Measurements from ENCODE around the gene HBE1.
"Not testable (repeated sequence)": the region's sequence is repeated elsewhere in the genome, so short reads cannot be mapped to it uniquely, and the experiment has no call there.

HBE1 gene

GRCh38 chr11:5269715-5270147, at the start of gene HBE1:
Gene HBE1 (minus strand): TSS chr11:5269945. CDS start chr11:5269890, 55 bp downstream.
- no peak for DNase-seq

DNA sequence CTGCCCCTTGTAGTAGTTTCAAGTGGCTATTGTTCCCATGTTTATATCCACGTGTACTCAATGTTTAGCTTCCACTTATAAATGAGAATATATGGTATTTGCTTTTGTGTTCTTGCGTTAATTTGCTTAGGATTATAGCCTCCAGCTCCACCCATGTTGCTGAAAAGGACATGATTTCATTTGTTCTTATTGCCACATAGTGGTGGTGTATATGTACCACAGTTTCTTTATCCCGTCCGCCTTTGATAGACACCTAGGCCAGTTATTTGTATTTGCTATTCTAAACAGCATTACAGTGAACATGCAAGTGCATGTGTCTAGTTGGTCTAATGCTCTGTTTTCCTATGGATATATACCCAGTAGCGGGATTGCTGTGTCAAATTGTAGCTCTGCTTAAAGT, 47.5 kb upstream of the HBE1 start:
- no peak for DNase-seq

GRCh38 chr11:5313326-5314023, 43.7 kb upstream of the HBE1 start:
- DNase-seq: not testable (repeated sequence)

DNA sequence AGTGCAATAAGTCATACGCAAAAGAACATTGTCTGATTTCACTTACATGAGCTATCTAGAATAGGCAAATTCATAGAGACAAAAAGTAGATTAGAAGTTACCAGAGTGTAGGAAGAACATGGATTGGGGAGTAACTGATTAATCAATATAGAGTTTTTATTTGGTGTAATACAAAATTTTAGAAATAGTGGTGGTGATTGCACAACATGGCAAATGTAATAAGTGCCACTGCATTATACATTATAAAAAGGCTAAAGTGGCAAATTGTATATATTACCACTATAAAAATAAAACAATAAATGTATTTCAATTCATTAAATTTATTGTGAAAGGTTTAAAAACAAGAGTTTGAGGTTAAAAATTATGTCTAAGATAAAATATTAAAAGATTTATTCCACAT, 40.7 kb upstream of the HBE1 start:
- no peak for DNase-seq

DNA sequence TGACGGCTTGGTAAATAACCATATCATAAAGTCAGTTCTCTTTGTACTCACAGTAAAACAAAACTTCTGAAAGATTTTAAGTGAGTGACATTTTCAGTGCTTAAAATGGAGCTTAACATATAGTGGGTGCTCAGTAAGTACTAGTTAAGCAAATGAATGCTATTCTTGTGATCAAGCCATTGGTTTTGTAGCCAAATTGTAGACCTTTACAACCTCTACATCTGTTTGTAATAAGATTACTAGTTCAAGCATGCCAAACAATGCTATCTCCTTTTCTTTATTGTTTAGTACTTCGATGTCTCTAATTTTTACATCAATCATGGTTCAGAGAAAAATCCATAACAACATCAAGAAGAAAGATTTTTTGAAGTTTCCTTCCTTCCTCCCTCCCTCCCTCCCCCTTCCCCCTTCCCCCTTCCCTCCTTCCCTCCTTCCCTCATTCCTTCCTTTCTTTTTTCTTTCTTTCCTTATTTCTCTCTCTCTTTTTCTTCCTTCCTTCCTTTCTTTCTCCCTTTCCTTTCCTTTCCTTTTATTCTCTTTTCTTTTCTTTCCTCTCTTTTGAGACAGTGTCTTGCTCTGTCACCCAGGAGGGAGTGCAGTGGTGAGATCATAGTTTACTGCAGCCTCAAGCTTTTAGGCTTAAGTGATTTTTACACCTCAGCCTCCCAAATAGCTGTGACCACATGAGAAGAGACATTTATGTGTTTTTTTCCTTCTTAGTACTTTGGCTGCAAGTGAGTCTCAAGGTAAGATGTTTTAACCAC, 37.7 kb upstream of the HBE1 start:
- DNase-seq: no peak

GRCh38 chr11:5304046-5304445, 34.3 kb upstream of the HBE1 start:
- no peak for DNase-seq

GRCh38 chr11:5303626-5304025, 33.9 kb upstream of the HBE1 start:
- no peak for DNase-seq

- no peak for DNase-seq
These were observed 32.1 kb upstream of the HBE1 start, which contains the start of gene OR51B4 for GRCh38 chr11:5301846-5302245. Gene OR51B4 (minus strand): TSS chr11:5301946. CDS start chr11:5301946, 0 bp downstream.

DNA sequence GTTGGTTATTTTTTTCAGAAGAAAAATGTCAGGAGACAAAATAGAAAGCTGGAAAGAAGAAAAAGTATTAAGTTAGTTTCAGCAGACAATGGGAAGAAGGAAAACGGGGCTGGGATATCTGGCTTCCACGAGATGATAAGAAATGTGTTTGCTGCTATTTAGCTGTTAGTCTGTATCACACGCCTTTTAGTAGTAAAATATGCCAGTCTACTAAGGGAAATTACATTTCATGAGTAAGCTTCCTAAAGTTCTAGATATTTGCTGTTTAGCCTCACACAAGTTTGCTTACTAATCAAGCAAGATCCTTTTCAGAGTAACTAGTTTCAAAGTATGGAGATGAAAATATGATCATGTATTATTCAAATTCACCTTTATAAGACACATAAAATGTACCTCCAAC, 30.5 kb upstream of the HBE1 start:
- no peak for DNase-seq

- no peak for DNase-seq
These were observed 28.7 kb upstream of the HBE1 start for GRCh38 chr11:5298451-5298850.

- DNase-seq: no peak
These were observed 28.1 kb upstream of the HBE1 start for GRCh38 chr11:5297721-5298323.

DNA sequence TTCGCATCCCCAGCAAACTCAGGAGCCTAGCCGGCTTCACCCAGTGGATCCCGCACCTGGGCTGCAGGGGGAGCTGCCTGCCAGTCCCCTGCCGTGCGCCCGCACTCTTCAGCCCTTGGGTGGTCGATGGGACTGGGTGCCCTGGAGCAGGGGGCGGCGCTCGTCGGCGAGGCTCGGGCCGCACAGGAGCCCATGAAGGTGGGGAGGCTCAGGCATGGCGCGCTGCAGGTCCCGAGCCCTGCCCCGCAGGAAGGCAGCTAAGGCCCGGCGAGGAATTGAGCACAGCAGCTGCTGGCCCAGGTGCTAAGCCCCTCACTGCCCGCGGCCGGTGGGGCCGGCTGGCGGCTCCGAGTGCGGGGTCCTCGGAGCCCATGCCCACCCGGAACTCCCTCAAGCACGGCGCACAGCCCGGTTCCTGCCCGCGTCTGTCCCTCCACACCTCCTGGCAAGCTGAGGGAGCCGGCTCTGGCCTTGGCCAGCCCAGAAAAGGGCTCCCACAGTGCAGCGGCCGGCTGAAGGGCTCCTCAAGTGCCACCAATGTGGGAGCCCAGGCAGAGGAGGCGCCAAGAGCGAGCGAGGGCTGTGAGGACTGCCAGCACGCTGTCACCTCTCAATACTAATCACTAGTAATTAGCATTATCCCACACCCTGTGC, 24.7 kb upstream of the HBE1 start:
- not testable (repeated sequence) for DNase-seq

GRCh38 chr11:5293028-5293427, 23.3 kb upstream of the HBE1 start:
- DNase-seq: no peak

GRCh38 chr11:5291207-5291838, 21.6 kb upstream of the HBE1 start:
- no peak for DNase-seq

DNA sequence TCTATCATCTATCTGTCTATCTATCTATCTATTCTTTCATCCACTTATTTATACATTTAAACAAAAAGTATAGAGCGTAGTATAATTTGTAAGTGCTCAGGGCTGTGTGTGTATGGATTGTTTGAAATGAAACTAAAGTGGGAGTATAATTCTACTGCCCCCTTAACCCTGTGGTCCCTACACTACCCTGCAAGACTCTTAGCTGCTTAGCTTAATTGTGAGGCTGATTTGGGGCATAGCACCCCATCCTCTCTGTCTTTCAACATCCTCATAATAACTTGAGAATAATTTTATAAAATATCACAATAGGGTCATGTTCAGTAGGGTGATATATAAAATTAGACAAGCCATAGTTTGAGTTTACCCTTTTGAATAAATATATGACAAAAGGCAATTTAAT, 20.4 kb upstream of the HBE1 start:
- DNase-seq: no peak

DNA sequence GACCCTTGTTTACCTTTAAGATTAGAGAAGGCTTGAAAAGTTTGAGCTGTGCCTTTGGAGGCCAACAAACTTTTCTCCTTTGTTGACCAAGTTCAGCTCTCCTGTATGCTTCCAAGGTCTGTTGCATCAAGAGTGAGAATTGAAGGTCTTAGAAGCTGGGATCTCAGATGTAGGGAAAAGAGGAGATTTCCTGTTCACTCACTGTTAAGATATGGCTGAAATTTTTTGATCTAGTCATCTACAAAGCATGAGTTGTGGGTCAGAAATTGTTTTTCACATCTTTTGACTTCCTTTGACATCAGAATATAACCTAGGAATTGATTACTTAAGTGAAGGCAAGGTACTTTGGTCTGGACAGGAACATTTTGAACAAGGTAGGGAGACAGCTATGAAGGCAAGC, 20.0 kb upstream of the HBE1 start:
- no peak for DNase-seq

- no peak for DNase-seq
These were observed 19.3 kb upstream of the HBE1 start for GRCh38 chr11:5288906-5289550.

DNA sequence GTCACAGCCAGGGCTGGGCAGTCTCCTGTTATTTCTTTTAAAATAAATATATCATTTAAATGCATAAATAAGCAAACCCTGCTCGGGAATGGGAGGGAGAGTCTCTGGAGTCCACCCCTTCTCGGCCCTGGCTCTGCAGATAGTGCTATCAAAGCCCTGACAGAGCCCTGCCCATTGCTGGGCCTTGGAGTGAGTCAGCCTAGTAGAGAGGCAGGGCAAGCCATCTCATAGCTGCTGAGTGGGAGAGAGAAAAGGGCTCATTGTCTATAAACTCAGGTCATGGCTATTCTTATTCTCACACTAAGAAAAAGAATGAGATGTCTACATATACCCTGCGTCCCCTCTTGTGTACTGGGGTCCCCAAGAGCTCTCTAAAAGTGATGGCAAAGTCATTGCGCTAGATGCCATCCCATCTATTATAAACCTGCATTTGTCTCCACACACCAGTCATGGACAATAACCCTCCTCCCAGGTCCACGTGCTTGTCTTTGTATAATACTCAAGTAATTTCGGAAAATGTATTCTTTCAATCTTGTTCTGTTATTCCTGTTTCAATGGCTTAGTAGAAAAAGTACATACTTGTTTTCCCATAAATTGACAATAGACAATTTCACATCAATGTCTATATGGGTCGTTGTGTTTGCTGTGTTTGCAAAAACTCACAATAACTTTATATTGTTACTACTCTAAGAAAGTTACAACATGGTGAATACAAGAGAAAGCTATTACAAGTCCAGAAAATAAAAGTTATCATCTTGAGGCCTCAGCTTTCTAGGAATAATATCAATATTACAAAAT, 18.6 kb upstream of the HBE1 start:
- DNase-seq: no peak

- DNase-seq: no peak
These were observed 17.2 kb upstream of the HBE1 start for GRCh38 chr11:5286901-5287300.

DNA sequence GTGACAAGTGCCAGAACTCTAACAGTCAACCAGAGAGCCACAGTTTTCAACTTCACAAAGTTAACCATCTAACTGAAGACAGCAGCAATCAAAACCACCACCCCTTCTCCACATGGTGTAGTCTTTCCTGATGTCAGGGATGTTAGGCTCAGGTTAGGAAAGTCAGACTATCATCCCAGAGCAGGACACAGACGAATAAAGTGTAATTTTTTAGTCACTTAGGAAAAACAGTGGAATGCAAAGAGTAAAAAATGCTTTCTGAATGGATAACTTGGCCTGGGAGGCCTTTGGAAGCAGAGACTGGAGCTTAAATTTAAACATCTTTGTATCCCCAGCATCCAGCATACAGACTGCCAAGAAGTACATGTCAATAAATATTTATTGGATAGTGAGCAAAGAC, 16.6 kb upstream of the HBE1 start:
- DNase-seq: no peak

- no peak for DNase-seq
These were observed 16.1 kb upstream of the HBE1 start for GRCh38 chr11:5285703-5286340.
